ENCODE results near the gene BCL11B. TPM values are rescaled to one million over a fixed set of nuclear protein-coding genes. Genes with fewer than 3 reads are reported as not detected.

Gene BCL11B
- total RNA-seq, 1 experiment from 2014 or later: 80.6 TPM

GRCh38 chr14:99136047-99136400 is 136.0 kb downstream of the BCL11B start:
- no peak overlapping the region for H3K27ac ChIP-seq (ENCODE audit: low read depth, low read length, poor library complexity, severe bottlenecking)
- POLR2A ChIA-PET (ENCODE audit: low non-redundant PET): no interaction called here
- CTCF ChIA-PET: no interaction called here
- no peaks in the 10 kb centered on the region for H3K36me3 ChIP-seq (ENCODE audit: insufficient read depth, low read length, poor library complexity, severe bottlenecking)
- no peaks in the 10 kb centered on the region for H3K27me3 ChIP-seq (replicated peaks; ENCODE audit: insufficient read depth, low read depth, low read length, poor library complexity)
- no peak for DNase-seq (ENCODE audit: low spot score)
- no peak overlapping the region for H3K4me3 ChIP-seq (ENCODE audit: low read depth, low read length, poor library complexity, severe bottlenecking)
- intact Hi-C loops (cut with micrococcal nuclease; ENCODE audit: unreplicated experiment): no loop called here
- H3K4me1 ChIP-seq (ENCODE audit: insufficient read depth, low read length, poor library complexity, severe bottlenecking): no peaks in the 10 kb centered on the region
- TF ChIP-seq CTCF (conservative IDR thresholded peaks at IDR 0.05; ENCODE audit: low read depth, low read length) (no peak), EZH2 (IDR thresholded peaks at IDR 0.05; ENCODE audit: borderline replicate concordance, low read depth, low read length, poor library complexity, severe bottlenecking) (no peak)
- no TSS peak for BruUV-seq (replicated peaks)
- H3K9me3 ChIP-seq (ENCODE audit: low read depth, low read length, poor library complexity, severe bottlenecking): no peaks in the 10 kb centered on the region

- H3K27ac ChIP-seq (ENCODE audit: low read depth, low read length, poor library complexity, severe bottlenecking): no peak overlapping the region
- TF ChIP-seq CTCF (conservative IDR thresholded peaks at IDR 0.05; ENCODE audit: low read depth, low read length) (no peak), EZH2 (IDR thresholded peaks at IDR 0.05; ENCODE audit: borderline replicate concordance, low read depth, low read length, poor library complexity, severe bottlenecking) (no peak)
- no peaks in the 10 kb centered on the region for H3K9me3 ChIP-seq (ENCODE audit: low read depth, low read length, poor library complexity, severe bottlenecking)
- CTCF ChIA-PET: no interaction called here
- intact Hi-C loops (cut with micrococcal nuclease; ENCODE audit: unreplicated experiment): no loop called here
- H3K27me3 ChIP-seq (replicated peaks; ENCODE audit: insufficient read depth, low read depth, low read length, poor library complexity): no peaks in the 10 kb centered on the region
- POLR2A ChIA-PET (ENCODE audit: low non-redundant PET): no interaction called here
- DNase-seq (ENCODE audit: low spot score): no peak
- H3K4me3 ChIP-seq (ENCODE audit: low read depth, low read length, poor library complexity, severe bottlenecking): no peak overlapping the region
- BruUV-seq (replicated peaks): no TSS peak
- no peaks in the 10 kb centered on the region for H3K4me1 ChIP-seq (ENCODE audit: insufficient read depth, low read length, poor library complexity, severe bottlenecking)
- H3K36me3 ChIP-seq (ENCODE audit: insufficient read depth, low read length, poor library complexity, severe bottlenecking): no peaks in the 10 kb centered on the region
Observed at GRCh38 chr14:99134516-99135046, 137.4 kb downstream of the BCL11B start.

GRCh38 chr14:99133636-99134515 is 138.1 kb downstream of the BCL11B start:
- Histone ChIP-seq H3K27ac (ENCODE audit: low read depth, low read length, poor library complexity, severe bottlenecking) (no peak overlapping the region), H3K36me3 (ENCODE audit: insufficient read depth, low read length, poor library complexity, severe bottlenecking) (no peaks in the 10 kb centered on the region), H3K27me3 (replicated peaks; ENCODE audit: insufficient read depth, low read depth, low read length, poor library complexity) (no peaks in the 10 kb centered on the region), H3K4me1 (ENCODE audit: insufficient read depth, low read length, poor library complexity, severe bottlenecking) (no peaks in the 10 kb centered on the region), H3K4me3 (ENCODE audit: low read depth, low read length, poor library complexity, severe bottlenecking) (no peak overlapping the region), H3K9me3 (ENCODE audit: low read depth, low read length, poor library complexity, severe bottlenecking) (no peaks in the 10 kb centered on the region)
- intact Hi-C loops (cut with micrococcal nuclease; ENCODE audit: unreplicated experiment): no loop called here
- POLR2A ChIA-PET (ENCODE audit: low non-redundant PET): no interaction called here
- no peak for DNase-seq (ENCODE audit: low spot score)
- TF ChIP-seq EZH2 (IDR thresholded peaks at IDR 0.05; ENCODE audit: borderline replicate concordance, low read depth, low read length, poor library complexity, severe bottlenecking): no peak
- TF ChIP-seq CTCF (conservative IDR thresholded peaks at IDR 0.05; ENCODE audit: low read depth, low read length): no peak
- BruUV-seq (replicated peaks): no TSS peak
- CTCF ChIA-PET: no interaction called here

Measured in A673 (cell line).